ENCODE measurements around the gene PTTG1. TPM values are rescaled to one million over a fixed set of nuclear protein-coding genes. Genes with fewer than 3 reads are reported as not detected.

PTTG1 gene
- polyA plus RNA-seq, 1 of the 3 experiments (the other 2 are of a cell fraction): 279 TPM

DNA sequence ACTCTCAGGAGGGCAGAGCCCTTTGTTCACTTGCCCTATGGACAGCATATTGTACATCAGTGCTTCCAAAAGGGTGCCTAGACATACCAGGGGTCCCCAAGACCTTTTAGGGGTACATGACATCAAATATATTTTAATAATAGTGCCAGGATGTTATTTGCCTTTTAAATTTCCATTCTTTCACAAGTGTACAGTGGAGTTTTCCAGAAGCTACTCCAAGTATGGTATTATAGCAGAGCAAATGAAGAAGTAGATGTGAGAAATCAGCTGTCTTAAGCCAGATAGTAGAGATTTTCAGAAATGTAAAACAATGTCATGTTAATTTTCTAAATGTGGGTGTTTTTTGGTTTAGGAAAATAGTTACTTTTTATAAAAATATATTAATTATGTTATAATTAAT lies 15.6 kb downstream of the PTTG1 start:
- Histone ChIP-seq H3K4me3 (ENCODE audit: low read depth in 2 of 2, low read length in 1 of 2) (no peak overlapping the region), H3K9me3 (no peaks in the 10 kb centered on the region), H4K20me1 (ENCODE audit: insufficient read depth) (no peaks in the 10 kb centered on the region), H3K9me2 (no peaks in the 10 kb centered on the region), H3K27me3 (ENCODE audit: insufficient read depth) (no peaks in the 10 kb centered on the region), H2AFZ (ENCODE audit: low read depth) (no peak overlapping the region), H3K27ac (ENCODE audit: low read depth in 2 of 2, low read length in 1 of 2) (no peak overlapping the region), H3K4me2 (no peak overlapping the region), H3K4me1 (ENCODE audit: control insufficient read depth in 1 of 2, insufficient read depth in 2 of 2, low read depth in 1 of 2, low read length in 1 of 2) (peaks cover 0 to 9% of the 10 kb centered on the region in 2 experiments; a peak in 2 of 4 replicates), H3F3A (replicated peaks; ENCODE audit: insufficient read depth) (no peaks in the 10 kb centered on the region), H3K36me3 (replicated peaks in 1 of 2; ENCODE audit: control insufficient read depth in 1 of 2, insufficient read depth in 2 of 2, low read length in 1 of 2) (no peaks in the 10 kb centered on the region), H3K9ac (no peak overlapping the region), H3K79me2 (ENCODE audit: insufficient read depth) (no peaks in the 10 kb centered on the region)
- ChIA-PET POLR2A (no interaction called here), CTCF (interaction anchor here (1.3 to 6.4 kb wide), 5 partner anchors 13 to 36 kb away, joined by 4 to 177 read pairs (median 29); partner anchors contain the start of genes PTTG1 and SLU7)
- no peak for TF ChIP-seq EZH2phosphoT487 (IDR thresholded peaks at IDR 0.05; ENCODE audit: borderline replicate concordance, low read depth)
- no peak for TF ChIP-seq TEAD4 (IDR thresholded peaks at IDR 0.05; ENCODE audit: borderline replicate concordance, insufficient read depth)
- no peak for TF ChIP-seq PBX3 (IDR thresholded peaks at IDR 0.05)
- no peak for TF ChIP-seq USF2 (IDR thresholded peaks at IDR 0.05; ENCODE audit: borderline replicate concordance, low read depth, low read length)
- no peak for TF ChIP-seq NRF1 (IDR thresholded peaks at IDR 0.05; ENCODE audit: low read depth, low read length)
- no peak for TF ChIP-seq NFIC (IDR thresholded peaks at IDR 0.05; ENCODE audit: borderline replicate concordance)
- TF ChIP-seq, protein P1, sequence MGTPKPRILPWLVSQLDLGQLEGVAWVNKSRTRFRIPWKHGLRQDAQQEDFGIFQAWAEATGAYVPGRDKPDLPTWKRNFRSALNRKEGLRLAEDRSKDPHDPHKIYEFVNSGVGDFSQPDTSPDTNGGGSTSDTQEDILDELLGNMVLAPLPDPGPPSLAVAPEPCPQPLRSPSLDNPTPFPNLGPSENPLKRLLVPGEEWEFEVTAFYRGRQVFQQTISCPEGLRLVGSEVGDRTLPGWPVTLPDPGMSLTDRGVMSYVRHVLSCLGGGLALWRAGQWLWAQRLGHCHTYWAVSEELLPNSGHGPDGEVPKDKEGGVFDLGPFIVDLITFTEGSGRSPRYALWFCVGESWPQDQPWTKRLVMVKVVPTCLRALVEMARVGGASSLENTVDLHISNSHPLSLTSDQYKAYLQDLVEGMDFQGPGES (IDR thresholded peaks at IDR 0.05; ENCODE audit: low read depth, low read length): no peak
- no peak for TF ChIP-seq FOSL2 (IDR thresholded peaks at IDR 0.05; ENCODE audit: borderline replicate concordance, low read depth)
- DNase-seq: no peak

GRCh38 chr5:160438316-160439204 lies 16.9 kb downstream of the PTTG1 start:
- Histone ChIP-seq H3K9ac (peak overlapping the region; percentile 44; the same call in 1 of the 2 replicates), H3K4me1 (ENCODE audit: control insufficient read depth in 1 of 2, insufficient read depth in 2 of 2, low read depth in 1 of 2, low read length in 1 of 2) (peaks cover 0 to 9% of the 10 kb centered on the region in 2 experiments; a peak in 2 of 4 replicates), H3K36me3 (replicated peaks in 1 of 2; ENCODE audit: control insufficient read depth in 1 of 2, insufficient read depth in 2 of 2, low read length in 1 of 2) (no peaks in the 10 kb centered on the region), H4K20me1 (ENCODE audit: insufficient read depth) (no peaks in the 10 kb centered on the region), H3K4me3 (ENCODE audit: low read depth in 2 of 2, low read length in 1 of 2) (peak overlapping the region; percentile 51 to 65), H3K27ac (ENCODE audit: low read depth in 2 of 2, low read length in 1 of 2) (no peak overlapping the region), H3K79me2 (ENCODE audit: insufficient read depth) (no peaks in the 10 kb centered on the region), H2AFZ (ENCODE audit: low read depth) (peak overlapping the region; percentile 98), H3K9me3 (no peaks in the 10 kb centered on the region), H3K4me2 (peak overlapping the region; percentile 77), H3K27me3 (ENCODE audit: insufficient read depth) (no peaks in the 10 kb centered on the region), H3K9me2 (no peaks in the 10 kb centered on the region), H3F3A (replicated peaks; ENCODE audit: insufficient read depth) (no peaks in the 10 kb centered on the region)
- WGBS (ENCODE audit: low lambda C conversion rate): 3% methylated on average over 18 of the region's 18 CpGs
- DNase-seq: peak; percentile 63
- ChIA-PET POLR2A (no interaction called here), CTCF (interaction anchor here (0.5 to 6.4 kb wide), 39 partner anchors 8 to 1622 kb away, joined by 3 to 177 read pairs (median 3); partner anchors contain the start of genes PTTG1, SLU7 and TTC1)
- TF ChIP-seq RXRA (IDR thresholded peaks at IDR 0.05; ENCODE audit: borderline replicate concordance, low read depth) (no peak), FOXJ3 (CRISPR knock-in tag; IDR thresholded peaks at IDR 0.05) (no peak), NRF1 (IDR thresholded peaks at IDR 0.05; ENCODE audit: low read depth, low read length) (no peak), RFX5 (IDR thresholded peaks at IDR 0.05; ENCODE audit: low read length) (no peak), RAD21 (IDR thresholded peaks at IDR 0.05; ENCODE audit: low read length) (peak; percentile 79), GATA2 (CRISPR knock-in tag; IDR thresholded peaks at IDR 0.05) (no peak), FOXM1 (IDR thresholded peaks at IDR 0.05; ENCODE audit: low read depth) (no peak), USF2 (IDR thresholded peaks at IDR 0.05; ENCODE audit: borderline replicate concordance, low read depth, low read length) (no peak)
- TF ChIP-seq, protein P2, sequence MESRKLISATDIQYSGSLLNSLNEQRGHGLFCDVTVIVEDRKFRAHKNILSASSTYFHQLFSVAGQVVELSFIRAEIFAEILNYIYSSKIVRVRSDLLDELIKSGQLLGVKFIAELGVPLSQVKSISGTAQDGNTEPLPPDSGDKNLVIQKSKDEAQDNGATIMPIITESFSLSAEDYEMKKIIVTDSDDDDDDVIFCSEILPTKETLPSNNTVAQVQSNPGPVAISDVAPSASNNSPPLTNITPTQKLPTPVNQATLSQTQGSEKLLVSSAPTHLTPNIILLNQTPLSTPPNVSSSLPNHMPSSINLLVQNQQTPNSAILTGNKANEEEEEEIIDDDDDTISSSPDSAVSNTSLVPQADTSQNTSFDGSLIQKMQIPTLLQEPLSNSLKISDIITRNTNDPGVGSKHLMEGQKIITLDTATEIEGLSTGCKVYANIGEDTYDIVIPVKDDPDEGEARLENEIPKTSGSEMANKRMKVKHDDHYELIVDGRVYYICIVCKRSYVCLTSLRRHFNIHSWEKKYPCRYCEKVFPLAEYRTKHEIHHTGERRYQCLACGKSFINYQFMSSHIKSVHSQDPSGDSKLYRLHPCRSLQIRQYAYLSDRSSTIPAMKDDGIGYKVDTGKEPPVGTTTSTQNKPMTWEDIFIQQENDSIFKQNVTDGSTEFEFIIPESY (IDR thresholded peaks at IDR 0.05; ENCODE audit: borderline replicate concordance, low read depth): no peak
- TF ChIP-seq, protein P3, sequence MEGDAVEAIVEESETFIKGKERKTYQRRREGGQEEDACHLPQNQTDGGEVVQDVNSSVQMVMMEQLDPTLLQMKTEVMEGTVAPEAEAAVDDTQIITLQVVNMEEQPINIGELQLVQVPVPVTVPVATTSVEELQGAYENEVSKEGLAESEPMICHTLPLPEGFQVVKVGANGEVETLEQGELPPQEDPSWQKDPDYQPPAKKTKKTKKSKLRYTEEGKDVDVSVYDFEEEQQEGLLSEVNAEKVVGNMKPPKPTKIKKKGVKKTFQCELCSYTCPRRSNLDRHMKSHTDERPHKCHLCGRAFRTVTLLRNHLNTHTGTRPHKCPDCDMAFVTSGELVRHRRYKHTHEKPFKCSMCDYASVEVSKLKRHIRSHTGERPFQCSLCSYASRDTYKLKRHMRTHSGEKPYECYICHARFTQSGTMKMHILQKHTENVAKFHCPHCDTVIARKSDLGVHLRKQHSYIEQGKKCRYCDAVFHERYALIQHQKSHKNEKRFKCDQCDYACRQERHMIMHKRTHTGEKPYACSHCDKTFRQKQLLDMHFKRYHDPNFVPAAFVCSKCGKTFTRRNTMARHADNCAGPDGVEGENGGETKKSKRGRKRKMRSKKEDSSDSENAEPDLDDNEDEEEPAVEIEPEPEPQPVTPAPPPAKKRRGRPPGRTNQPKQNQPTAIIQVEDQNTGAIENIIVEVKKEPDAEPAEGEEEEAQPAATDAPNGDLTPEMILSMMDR (IDR thresholded peaks at IDR 0.05): peak; percentile 93

Measured in SK-N-SH (cell line).